Esophagus muscularis mucosa (tissue), 4 donors: ENCODE results near the gene ZNF674. TPM values are rescaled to one million over a fixed set of nuclear protein-coding genes. Genes with fewer than 3 reads are reported as not detected.

Experiments used
- DNase-seq: peaks from one replicate; pipeline ENCODE4 v3.0.0-alpha.2; 2017; ENCODE audit errors: extremely low spot score
- H3K27ac ChIP-seq, 4 donors: fragments of 200-600 bp; sonication (generic); replicated peaks in 1 of 4; 1 replicate in 3 of 4; 2 replicates in 1 of 4; pipeline ENCODE4 v1.5.1; 2016 to 2019; ENCODE audit warnings: mild to moderate bottlenecking in 1 of 4
- H3K27me3 ChIP-seq, 4 donors: fragments of 200-600 bp; sonication (generic); one replicate each; pipeline versions ENCODE4 v1.5.1 to v1.6.0; 2016 to 2019
- H3K36me3 ChIP-seq, 4 donors: fragments of 200-600 bp; sonication (generic); one replicate each; pipeline ENCODE4 v1.5.1; 2016 to 2019
- H3K4me1 ChIP-seq, 4 donors: fragments of 200-600 bp; sonication (generic); one replicate each; pipeline ENCODE4 v1.5.1; 2016 to 2019
- H3K4me3 ChIP-seq, 4 donors: fragments of 200-600 bp; sonication (generic); 1 replicate in 2 of 4; 2 replicates in 2 of 4; pipeline ENCODE4 v1.5.1; 2016 to 2019; ENCODE audit warnings: mild to moderate bottlenecking in 4 of 4, moderate library complexity in 1 of 4
- H3K9me3 ChIP-seq, 4 donors: fragments of 200-600 bp; sonication (generic); 1 replicate in 3 of 4; 2 replicates in 1 of 4; pipeline ENCODE4 v1.5.1; 2016 to 2019
- EP300 ChIP-seq: sonication (generic); formaldehyde crosslinking; IDR thresholded peaks from one replicate; pipeline ENCODE4 v1.6.1; 2017; ENCODE audit warnings: antibody characterized with exemption
- POLR2A ChIP-seq: fragments of 450-650 bp; IDR thresholded peaks from one replicate; pipeline ENCODE4 v1.6.1; 2017; ENCODE audit warnings: antibody characterized with exemption, moderate library complexity, mild to moderate bottlenecking, low read depth
- POLR2AphosphoS5 ChIP-seq, 2 donors: sonication (generic); formaldehyde crosslinking; IDR thresholded peaks; one replicate each; pipeline ENCODE4 v1.6.1; 2017; ENCODE audit warnings: antibody characterized with exemption in 2 of 2
- WGBS: methylation state at CpG from one replicate; pipeline ENCODE4 v1.1.5; 2018; 5-methylcytosine and 5-hydroxymethylcytosine counted together
- intact Hi-C: fragments of 100-400 bp; cut with DNase I; formaldehyde crosslinking; loops from one replicate; pipeline ENCODE4 v1.15.1; 2023
- total RNA-seq, 4 donors: library from RNA; depleted of rRNA; stranded (reverse); fragments of >200 nt; gene quantifications; one replicate each; pipeline versions ENCODE4 v1.1.0 to v1.2.1, GENCODE V29; 2016
- TF ChIP-seq, protein P1 (sequence below), 3 experiments: fragments of 200-600 bp in 2 of 3; fragments of 450-650 bp in 1 of 3; sonication (generic) in 2 of 3; IDR thresholded peaks; one replicate each; pipeline ENCODE4 v1.5.1; 2017 to 2019; ENCODE audit warnings: antibody characterized with exemption in 3 of 3, mild to moderate bottlenecking in 2 of 3, moderate library complexity in 1 of 3

Gene ZNF674
- total RNA-seq: 1 to 10 TPM; 2.0 to 5.0 (median 2.8) TPM

DNA sequence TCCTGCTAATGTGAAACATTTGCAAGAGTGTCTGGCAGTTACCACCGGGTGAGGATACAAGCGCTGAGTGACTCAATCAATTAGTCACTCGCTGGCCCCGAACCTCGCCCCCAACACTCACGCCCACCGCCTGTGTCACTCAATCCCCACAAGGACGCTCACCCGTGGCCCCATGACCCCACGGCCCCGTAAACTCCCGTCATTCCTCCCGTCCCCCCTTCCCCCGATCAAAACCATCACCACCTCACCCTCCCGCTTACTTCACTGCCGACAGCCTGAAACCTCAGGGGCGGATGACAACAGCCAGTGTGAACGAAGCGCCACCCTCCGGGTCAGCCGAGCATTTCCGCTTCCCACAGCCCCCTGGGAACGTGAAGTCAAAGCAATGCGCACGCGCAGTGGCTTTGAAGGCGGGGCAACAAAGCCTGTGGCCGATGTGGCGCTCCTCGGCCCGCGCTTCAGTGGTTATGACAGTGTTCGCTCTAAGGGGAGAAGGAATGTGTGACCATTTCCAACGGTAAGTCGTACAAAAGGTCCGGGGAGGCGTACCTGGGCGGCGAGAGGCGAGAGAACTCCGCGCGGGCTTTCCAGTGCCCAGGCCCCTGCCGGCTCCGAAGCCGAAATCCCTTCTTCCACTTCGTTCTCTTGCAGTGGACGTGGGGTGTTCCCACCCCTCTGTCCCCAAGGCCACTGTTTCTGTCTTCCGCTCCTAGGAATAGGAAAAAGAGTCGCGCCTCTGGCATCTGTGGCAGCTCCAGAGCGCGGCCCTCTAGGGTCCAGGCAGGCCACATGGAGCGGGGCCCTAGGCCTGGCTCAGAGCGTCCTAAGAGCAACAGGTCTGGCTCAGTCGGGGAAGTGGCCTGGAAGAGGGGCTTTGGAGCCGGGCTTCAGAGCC lies at the start of gene ZNF674:
TSS of gene ZNF674 (minus strand) at position 311 of the 895 bp plus-strand sequence. CDS start 3,334 bp downstream, outside the sequence.
- Histone ChIP-seq H3K27me3 (no peaks in the 10 kb centered on the region), H3K9me3 (no peaks in the 10 kb centered on the region), H3K27ac (peak within 1 kb of the TSS; percentile 77 to 85 (median 82)), H3K4me3 (peak within 1 kb of the TSS; percentile 66 to 76 (median 72)), H3K36me3 (peaks cover 0 to 5% (median 0%) of the 10 kb centered on the region in 4 donors), H3K4me1 (peaks cover 0 to 34% (median 24%) of the 10 kb centered on the region in 4 donors)
- TF ChIP-seq EP300 (no peak), POLR2AphosphoS5 (IDR thresholded peaks at IDR 0.05) (peak; percentile 89 to 93), POLR2A (no peak)
- TF ChIP-seq, protein P1, sequence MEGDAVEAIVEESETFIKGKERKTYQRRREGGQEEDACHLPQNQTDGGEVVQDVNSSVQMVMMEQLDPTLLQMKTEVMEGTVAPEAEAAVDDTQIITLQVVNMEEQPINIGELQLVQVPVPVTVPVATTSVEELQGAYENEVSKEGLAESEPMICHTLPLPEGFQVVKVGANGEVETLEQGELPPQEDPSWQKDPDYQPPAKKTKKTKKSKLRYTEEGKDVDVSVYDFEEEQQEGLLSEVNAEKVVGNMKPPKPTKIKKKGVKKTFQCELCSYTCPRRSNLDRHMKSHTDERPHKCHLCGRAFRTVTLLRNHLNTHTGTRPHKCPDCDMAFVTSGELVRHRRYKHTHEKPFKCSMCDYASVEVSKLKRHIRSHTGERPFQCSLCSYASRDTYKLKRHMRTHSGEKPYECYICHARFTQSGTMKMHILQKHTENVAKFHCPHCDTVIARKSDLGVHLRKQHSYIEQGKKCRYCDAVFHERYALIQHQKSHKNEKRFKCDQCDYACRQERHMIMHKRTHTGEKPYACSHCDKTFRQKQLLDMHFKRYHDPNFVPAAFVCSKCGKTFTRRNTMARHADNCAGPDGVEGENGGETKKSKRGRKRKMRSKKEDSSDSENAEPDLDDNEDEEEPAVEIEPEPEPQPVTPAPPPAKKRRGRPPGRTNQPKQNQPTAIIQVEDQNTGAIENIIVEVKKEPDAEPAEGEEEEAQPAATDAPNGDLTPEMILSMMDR (IDR thresholded peaks at IDR 0.05): peak in 2 of 3 experiments; percentile 20 to 47
- intact Hi-C loops: no loop called here
- peak; percentile 94 for DNase-seq
- 45% methylated on average over 49 of the region's 57 CpGs for WGBS

DNA sequence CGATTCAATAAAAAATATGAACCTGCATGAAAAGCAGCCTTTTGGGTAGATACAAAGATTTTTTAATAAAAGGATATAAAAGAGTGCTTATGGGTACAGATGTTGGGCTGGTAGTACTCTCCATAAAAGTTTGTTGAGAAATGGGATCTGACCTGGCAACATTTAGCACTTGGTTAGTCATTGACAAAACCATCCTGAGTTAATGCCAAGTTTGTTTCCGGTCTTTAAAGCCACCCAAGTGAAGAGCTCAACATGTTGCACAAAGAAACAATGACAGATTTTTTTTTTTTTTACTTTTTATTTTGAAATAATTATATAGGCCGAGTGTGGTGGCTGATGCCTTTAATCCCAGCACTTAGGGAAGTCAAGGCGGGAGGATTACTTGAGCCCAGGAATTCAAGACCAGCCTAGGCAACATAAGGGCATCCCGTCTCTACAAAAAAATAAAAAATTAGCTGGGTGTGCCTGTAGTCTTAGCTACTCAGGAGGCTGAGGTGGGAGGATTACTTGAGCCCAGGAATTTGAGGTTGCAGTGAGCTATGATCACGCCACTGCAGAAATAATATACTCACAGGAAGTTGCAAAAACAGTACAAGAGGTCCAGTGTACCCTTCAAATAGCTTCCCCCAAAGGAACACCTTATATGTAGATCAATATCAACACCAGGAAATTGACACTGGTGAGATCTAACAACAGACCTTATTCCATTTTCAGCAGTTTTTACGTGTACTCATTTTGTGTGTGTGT lies 44.9 kb upstream of the ZNF674 start:
- Histone ChIP-seq H3K36me3 (no peaks in the 10 kb centered on the region), H3K27ac (peak overlapping the region in 1 of 4 donors; percentile 9), H3K9me3 (no peaks in the 10 kb centered on the region), H3K4me1 (peaks cover 0 to 21% (median 12%) of the 10 kb centered on the region in 4 donors), H3K27me3 (no peaks in the 10 kb centered on the region), H3K4me3 (no peak overlapping the region)
- intact Hi-C loops: no loop called here
- 67% methylated on average over 7 of the region's 7 CpGs for WGBS
- TF ChIP-seq POLR2A: no peak
- TF ChIP-seq, protein P1 (IDR thresholded peaks at IDR 0.05): no peak
- no peak for TF ChIP-seq POLR2AphosphoS5 (IDR thresholded peaks at IDR 0.05)
- no peak for TF ChIP-seq EP300
- DNase-seq: no peak

DNA sequence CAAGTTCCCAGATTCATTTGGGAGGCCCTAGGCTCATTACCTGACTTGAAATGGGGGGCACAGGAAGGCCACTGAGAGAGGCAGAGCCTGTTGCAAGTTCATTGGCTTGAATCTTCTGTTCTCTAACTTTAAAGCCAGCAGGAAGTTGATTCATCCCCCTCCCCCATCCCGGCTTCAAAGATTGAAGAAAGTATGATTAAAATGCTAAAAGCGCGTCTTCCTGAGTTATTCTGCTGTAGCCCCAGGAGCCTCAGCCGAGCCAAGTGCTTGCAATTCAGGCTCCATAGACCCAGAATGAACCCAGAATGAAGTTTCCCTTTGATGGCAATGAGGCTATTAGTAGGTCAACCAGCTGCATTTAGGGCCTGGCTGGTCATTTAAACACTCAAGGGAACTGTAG lies 43.0 kb upstream of the ZNF674 start:
- intact Hi-C loops: no loop called here
- 44% methylated on average over 4 of the region's 4 CpGs for WGBS
- peak overlapping the region in 3 of 4 donors; percentile 13 to 59 (median 38) for H3K27ac ChIP-seq
- no peaks in the 10 kb centered on the region for H3K9me3 ChIP-seq
- no peak overlapping the region for H3K4me3 ChIP-seq
- TF ChIP-seq EP300: no peak
- TF ChIP-seq, protein P1 (IDR thresholded peaks at IDR 0.05): no peak
- TF ChIP-seq POLR2AphosphoS5 (IDR thresholded peaks at IDR 0.05): no peak
- TF ChIP-seq POLR2A: no peak
- no peaks in the 10 kb centered on the region for H3K36me3 ChIP-seq
- DNase-seq: no peak
- peaks cover 6 to 29% (median 18%) of the 10 kb centered on the region in 4 donors for H3K4me1 ChIP-seq
- H3K27me3 ChIP-seq: no peaks in the 10 kb centered on the region

DNA sequence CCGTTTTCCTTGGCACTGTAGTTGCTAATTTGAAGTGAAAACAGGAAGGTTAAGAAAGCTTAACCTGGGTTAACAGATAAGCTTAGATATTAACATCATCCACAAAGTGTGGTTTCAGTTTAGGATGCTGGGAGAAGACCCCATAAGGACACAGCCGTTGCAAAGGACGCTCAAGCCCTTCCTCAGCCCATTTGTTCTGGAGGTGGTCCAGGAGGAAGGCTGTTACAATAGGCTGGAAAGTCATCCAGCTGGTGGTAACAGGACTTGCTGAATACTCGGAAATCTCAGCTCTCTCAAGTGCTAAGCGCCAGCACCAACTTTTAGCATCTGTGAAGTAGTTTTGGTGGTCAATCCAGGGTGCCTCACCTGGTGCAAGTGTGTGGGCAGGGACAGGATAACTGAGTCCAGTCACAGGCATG lies 42.5 kb upstream of the ZNF674 start:
- Histone ChIP-seq H3K4me1 (peaks cover 11 to 34% (median 21%) of the 10 kb centered on the region in 4 donors), H3K27ac (peak overlapping the region in 3 of 4 donors; percentile 13 to 59 (median 38)), H3K36me3 (no peaks in the 10 kb centered on the region), H3K4me3 (no peak overlapping the region), H3K9me3 (no peaks in the 10 kb centered on the region), H3K27me3 (no peaks in the 10 kb centered on the region)
- intact Hi-C loops: no loop called here
- DNase-seq: no peak
- whole genome bisulfite sequencing: 50% methylated on average over 5 of the region's 5 CpGs
- no peak for TF ChIP-seq POLR2AphosphoS5 (IDR thresholded peaks at IDR 0.05)
- no peak for TF ChIP-seq POLR2A
- TF ChIP-seq, protein P1 (IDR thresholded peaks at IDR 0.05): no peak
- no peak for TF ChIP-seq EP300
